ENCODE measurements around the gene ULK2.

DNA sequence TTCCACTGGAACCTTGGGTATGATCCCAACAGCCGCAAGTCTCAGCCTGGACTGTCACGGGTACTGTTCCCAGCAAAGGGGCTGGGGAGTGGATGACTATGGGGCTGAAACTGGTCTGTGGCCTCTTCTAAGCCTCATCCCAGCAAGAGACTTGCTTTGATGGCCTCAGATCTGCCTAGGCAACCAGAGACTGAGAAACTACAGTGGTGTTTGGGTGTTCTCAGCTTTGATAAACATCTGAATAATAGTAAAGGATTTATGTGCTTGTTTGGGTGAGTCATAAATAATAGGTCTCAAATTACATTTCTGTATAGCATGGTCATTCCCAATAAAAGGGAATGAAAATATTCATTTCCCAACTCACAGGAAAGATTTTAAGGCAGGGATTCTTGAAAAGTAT is 30.2 kb upstream of the ULK2 start:
- TF ChIP-seq CTCF (tag by site-specific recombination; IDR thresholded peaks at IDR 0.05) (no peak), ZFP37 (tag by site-specific recombination; IDR thresholded peaks at IDR 0.05) (no peak), ZNF513 (tag by site-specific recombination; IDR thresholded peaks at IDR 0.05) (no peak)
